HG03095 (cell line): ENCODE measurements around the gene FKBP4.
"Not testable (repeated sequence)": the region's sequence is repeated elsewhere in the genome, so short reads cannot be mapped to it uniquely, and the experiment has no call there.

Experiments
- ATAC-seq: cut with Tn5 transposase; IDR thresholded peaks from one replicate; pipeline ENCODE4 v1.9.1; 2021; ENCODE audit warnings: moderate library complexity; ENCODE audit not compliant: unreplicated experiment

The FKBP4 gene, protein sequence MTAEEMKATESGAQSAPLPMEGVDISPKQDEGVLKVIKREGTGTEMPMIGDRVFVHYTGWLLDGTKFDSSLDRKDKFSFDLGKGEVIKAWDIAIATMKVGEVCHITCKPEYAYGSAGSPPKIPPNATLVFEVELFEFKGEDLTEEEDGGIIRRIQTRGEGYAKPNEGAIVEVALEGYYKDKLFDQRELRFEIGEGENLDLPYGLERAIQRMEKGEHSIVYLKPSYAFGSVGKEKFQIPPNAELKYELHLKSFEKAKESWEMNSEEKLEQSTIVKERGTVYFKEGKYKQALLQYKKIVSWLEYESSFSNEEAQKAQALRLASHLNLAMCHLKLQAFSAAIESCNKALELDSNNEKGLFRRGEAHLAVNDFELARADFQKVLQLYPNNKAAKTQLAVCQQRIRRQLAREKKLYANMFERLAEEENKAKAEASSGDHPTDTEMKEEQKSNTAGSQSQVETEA

DNA sequence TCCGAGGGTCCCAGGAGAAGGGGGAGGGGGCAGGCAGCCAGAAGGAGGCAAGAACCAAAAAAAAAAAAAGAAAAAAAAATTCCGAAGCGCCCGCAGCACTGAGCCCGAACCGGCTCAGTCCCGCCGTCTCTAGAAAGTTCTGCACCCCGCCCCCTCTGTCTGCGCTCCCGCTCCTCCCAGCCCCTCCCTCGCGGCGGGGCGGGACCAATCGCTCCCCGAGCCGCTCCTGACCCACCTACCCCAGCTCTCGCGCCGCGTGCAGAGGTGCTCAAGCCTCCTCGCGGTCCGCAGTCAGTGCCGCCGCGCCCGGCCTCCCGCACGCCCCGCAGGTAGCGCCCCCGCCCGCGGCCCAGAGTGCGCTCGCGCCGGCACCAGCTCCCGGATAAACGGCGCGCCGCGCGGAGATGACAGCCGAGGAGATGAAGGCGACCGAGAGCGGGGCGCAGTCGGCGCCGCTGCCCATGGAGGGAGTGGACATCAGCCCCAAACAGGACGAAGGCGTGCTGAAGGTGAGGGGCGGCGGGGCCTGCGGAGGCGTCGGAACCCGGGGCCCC, at the start of gene FKBP4:
TSS of gene FKBP4 (plus strand) at position 235 of the 554 bp plus-strand sequence. CDS start at position 405, 170 bp downstream.
- peak; percentile 66 for ATAC-seq

- ATAC-seq: no peak
These were observed 49.1 kb upstream of the FKBP4 start for GRCh38 chr12:2745655-2746054.

DNA sequence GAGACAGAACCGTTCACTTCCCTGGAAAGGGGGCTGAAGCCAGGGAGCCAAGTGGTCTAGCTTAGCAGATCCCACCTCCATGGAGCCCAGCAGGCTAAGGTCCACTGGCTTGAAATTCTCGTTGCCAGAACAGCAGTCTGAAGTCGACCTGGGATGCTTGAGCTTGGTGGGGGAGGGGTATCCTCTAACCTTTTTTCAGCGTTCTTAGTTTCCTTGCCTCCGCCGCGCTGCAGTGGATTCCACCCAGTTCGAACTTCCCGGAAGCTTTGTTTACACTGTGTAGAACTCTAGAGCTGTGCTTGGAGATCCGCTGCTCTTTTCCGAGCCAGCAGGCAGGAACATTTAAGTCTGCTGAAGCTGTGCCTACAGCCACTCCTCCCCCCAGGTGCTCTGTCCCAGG, 45.2 kb upstream of the FKBP4 start:
- ATAC-seq: no peak

DNA sequence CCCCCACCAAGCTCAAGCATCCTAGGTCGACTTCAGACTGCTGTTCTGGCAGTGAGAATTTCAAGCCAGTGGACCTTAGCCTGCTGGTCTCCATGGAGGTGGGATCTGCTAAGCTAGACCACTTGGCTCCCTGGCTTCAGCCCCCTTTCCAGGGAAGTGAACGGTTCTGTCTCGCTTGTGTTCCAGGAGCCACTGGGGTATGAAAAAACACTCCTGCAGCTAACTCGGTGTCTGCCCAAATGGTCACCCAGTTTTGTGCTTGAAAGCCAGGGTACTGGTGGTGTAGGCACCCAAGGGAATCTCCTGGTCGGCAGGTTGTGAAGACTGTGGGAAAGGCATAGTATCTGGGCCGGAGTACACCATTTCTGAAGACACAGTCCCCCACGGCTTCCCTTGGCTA, 44.6 kb upstream of the FKBP4 start:
- no peak for ATAC-seq

- ATAC-seq: no peak
These were observed 43.5 kb upstream of the FKBP4 start for GRCh38 chr12:2751230-2751629.

GRCh38 chr12:2751686-2752085, 43.1 kb upstream of the FKBP4 start:
- no peak for ATAC-seq

GRCh38 chr12:2752676-2753371, 41.9 kb upstream of the FKBP4 start:
- ATAC-seq: no peak

- ATAC-seq: no peak
These were observed 41.2 kb upstream of the FKBP4 start for GRCh38 chr12:2753536-2753935.

GRCh38 chr12:2754208-2754607, 40.6 kb upstream of the FKBP4 start:
- ATAC-seq: no peak

DNA sequence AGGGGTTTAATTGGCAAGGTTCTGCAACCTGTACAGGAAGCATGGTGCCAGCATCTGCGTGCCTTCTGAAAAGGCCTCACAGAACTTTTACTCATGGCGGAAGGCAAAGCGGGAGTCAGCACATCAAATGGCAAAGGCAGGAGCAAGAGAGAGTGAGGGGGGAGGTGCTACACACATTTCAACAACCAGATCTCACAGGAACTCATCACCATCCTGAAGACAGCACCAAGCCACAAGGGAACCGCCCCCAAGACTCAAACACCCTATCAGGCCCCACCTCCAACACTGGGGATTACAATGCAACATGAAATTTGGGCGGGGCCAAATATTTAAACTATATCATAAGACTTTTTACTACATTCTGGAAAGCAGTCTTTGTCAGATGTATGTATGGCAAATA, 38.0 kb upstream of the FKBP4 start:
- ATAC-seq: no peak

DNA sequence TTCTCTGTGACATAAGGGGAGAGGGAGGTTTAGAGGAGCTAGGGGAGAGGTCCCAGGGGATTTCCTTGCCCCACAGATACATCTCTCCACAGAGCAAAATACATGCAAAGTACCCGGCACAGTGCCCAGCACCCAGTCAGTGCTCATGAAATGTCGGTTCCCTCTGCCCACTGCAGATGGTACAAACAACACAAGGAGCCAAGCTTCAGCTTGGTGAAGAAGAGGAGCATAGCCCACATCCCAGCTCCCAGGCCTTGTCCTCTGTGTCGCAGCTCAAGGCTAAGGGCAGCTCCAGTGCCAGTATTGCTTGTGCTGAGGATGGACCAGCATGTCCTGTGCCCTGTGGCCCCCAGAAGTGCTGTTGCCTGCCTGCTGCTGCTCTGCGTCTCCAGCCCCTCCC, 35.0 kb upstream of the FKBP4 start:
- ATAC-seq: no peak

DNA sequence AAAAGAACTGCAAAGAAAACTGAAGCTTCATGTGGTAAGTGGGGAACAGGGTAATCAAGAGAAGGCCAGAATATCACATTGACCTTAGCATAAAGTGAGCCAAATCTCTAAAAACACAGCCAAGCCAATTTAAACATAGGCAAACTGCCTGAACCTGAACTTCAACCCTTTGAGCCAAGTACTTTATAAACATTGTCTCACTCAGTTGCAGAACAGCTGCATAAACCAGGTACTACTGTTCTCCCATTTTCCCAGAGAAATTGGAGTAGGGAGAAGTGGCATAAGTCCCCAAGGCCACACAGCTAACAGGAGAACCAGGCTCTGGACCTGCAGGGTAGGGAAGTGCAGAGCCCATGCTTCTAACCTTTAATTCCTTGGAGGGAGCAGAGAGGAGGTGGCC, 30.4 kb upstream of the FKBP4 start:
- no peak for ATAC-seq

DNA sequence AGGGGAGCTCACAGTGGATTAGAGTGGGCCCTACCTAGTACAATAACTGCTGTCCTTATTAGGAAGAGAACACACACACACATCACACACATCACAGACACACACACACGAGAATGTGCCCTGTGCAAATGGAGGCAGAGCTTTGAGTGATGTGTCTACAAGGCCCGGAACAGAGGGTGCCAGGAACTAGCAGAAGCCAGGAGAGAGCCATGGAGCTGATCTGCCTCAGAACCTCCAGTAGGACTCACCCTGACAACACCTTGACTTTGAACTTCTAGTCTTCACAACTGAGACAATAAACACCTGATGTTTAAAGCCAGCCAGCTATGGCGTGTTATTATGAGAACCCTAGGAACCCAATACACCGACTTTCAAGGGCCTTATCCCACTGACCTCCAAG, 29.7 kb upstream of the FKBP4 start:
- ATAC-seq: no peak

DNA sequence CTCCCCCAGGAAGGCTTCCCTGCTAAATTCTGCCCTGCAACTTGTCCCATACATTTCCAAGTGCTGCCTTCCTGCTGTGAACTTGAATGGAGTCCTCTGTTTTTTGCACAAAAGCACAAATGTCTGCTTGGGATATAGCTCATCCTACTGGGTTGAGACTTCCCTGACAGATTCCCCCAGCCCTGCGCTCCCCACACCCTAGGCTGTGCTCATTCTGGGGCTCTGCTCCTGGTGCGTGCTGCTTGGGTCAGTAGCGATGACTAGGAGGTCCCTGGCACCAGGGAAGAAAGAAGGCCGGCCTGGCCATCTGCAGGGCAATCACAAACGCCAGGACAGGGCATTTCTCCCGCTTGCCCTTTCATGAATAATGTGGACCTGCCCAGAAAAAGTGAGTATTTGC, 29.2 kb upstream of the FKBP4 start:
- no peak for ATAC-seq

DNA sequence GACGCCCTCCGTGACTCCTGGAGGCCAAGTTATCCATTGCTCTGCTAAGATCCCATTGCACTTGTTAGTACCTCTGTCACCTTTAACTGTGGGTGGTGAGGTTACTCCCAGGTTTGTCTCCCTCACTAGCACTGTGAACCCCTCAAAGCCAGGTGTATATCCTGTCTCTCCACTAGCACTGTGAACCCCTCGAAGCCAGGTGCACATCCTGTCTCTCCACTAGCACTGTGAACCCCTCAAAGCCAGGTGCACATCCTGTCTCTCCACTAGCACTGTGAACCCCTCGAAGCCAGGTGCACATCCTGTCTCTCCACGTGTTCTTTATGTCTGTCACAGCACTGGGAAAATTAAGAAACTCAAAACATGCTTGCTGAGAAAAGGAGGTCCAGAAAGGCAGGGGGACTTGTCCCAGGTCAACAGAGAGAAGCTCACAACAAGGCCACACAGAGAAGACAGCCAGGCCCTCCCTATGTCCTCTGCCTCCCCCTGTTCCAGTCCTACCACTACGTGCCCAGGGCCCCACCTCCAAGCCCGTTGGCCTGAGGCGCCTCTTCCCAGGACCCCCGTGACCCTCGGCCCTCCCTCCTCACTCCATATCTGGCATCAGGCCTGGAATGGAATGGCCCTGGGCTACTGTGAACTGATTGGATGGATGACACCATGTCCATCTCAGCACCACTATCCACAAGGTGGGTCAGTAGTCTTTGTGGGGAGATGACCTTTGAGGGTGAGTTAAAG, 26.4 kb upstream of the FKBP4 start:
- no peak for ATAC-seq

DNA sequence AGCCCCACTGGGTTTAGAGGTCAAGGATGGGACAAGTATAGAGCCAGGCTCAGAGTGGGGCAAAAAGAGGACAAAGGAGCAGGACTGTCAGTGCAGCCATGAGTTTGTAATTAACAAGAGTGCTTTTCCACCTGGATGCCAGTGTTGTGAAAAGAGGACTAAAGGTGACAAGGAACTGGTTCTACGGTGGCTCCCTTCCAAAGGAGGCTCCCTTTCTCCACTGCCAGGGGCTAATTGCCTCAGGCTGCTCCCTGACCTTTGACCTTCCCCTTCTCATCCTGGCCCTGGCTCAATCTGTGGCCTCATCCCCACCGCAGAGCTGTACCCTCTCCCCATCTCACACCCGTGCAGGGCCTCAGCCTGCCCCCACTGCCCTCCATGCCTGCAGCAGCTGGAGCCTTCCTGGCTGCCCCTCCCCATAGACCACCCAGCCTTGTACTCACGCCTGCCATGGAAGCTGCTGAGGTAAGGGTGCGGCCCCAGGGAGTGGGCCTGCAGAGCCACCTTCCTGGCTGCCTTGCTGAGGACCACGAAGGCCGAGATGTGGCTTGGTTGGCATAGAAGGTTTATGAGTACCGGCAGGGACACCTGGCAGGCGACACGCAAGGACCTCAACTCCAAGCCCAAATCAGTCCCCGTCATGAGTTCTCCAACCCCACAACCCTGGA, 24.8 kb upstream of the FKBP4 start:
- ATAC-seq: no peak

GRCh38 chr12:2770544-2770943, 24.2 kb upstream of the FKBP4 start:
- ATAC-seq: not testable (repeated sequence)

- ATAC-seq: no peak
These were observed 22.4 kb upstream of the FKBP4 start for GRCh38 chr12:2772370-2772769.

- no peak for ATAC-seq
These were observed 21.4 kb upstream of the FKBP4 start for GRCh38 chr12:2773199-2773875.

GRCh38 chr12:2775431-2775830, 19.3 kb upstream of the FKBP4 start:
- ATAC-seq: no peak
